HepG2 (cell line): ENCODE results near the gene KRI1. TPM values are rescaled to one million over a fixed set of nuclear protein-coding genes. Genes with fewer than 3 reads are reported as not detected.

ENCODE experiments used
- BCL6 ChIP-seq: IDR thresholded peaks from 2 replicates; pipeline ENCODE4 v1.6.1; 2016; ENCODE audit warnings: missing genetic modification reagents, missing compliant biosample characterization
- CCAR2 ChIP-seq: fragments of 200-400 bp; formaldehyde crosslinking; optimal IDR thresholded peaks from 2 replicates; pipeline ENCODE3; 2018; ENCODE audit warnings: low read depth, mild to moderate bottlenecking, low read length, moderate library complexity
- CTCF ChIP-seq: sonication (generic); formaldehyde crosslinking; IDR thresholded peaks from 2 replicates; pipeline ENCODE4 v1.5.0; 2020; ENCODE audit warnings: mild to moderate bottlenecking, missing genetic modification reagents, moderate library complexity
- DZIP1 ChIP-seq: sonication (generic); formaldehyde crosslinking; IDR thresholded peaks from 2 replicates; pipeline ENCODE4 v1.5.0; 2020; ENCODE audit warnings: mild to moderate bottlenecking, missing genetic modification reagents
- HMG20A ChIP-seq: IDR thresholded peaks from 2 replicates; pipeline ENCODE4 v1.6.1; 2016; ENCODE audit warnings: borderline replicate concordance
- HOXA5 ChIP-seq: sonication (generic); formaldehyde crosslinking; IDR thresholded peaks from 2 replicates; pipeline ENCODE4 v1.4.0; 2020; ENCODE audit warnings: missing genetic modification reagents
- HOXA9 ChIP-seq: sonication (generic); formaldehyde crosslinking; IDR thresholded peaks from 2 replicates; pipeline ENCODE4 v1.8.1; 2022; ENCODE audit warnings: missing genetic modification reagents, mild to moderate bottlenecking, moderate library complexity, borderline replicate concordance
- MAF1 ChIP-seq: sonication (generic); formaldehyde crosslinking; IDR thresholded peaks from 2 replicates; pipeline ENCODE4 v1.5.0; 2020; ENCODE audit warnings: missing genetic modification reagents, borderline replicate concordance
- NR2F2 ChIP-seq: IDR thresholded peaks from 2 replicates; pipeline ENCODE4 v1.6.1; 2012; ENCODE audit warnings: low read depth, inconsistent platforms, borderline replicate concordance
- PREB ChIP-seq: sonication (generic); formaldehyde crosslinking; IDR thresholded peaks from 2 replicates; pipeline ENCODE4 v1.4.0; 2020; ENCODE audit warnings: missing genetic modification reagents
- SRF ChIP-seq: IDR thresholded peaks from 2 replicates; pipeline ENCODE4 v1.6.1; 2011; ENCODE audit warnings: mild to moderate bottlenecking, low read depth, low read length, moderate library complexity
- U2AF2 ChIP-seq: fragments of 200-400 bp; formaldehyde crosslinking; IDR thresholded peaks from 2 replicates; pipeline ENCODE4 v1.6.1; 2017; ENCODE audit warnings: low read depth, mild to moderate bottlenecking, low read length
- ZFP41 ChIP-seq: sonication (generic); formaldehyde crosslinking; IDR thresholded peaks from 2 replicates; pipeline ENCODE4 v1.4.0; 2020; ENCODE audit warnings: mild to moderate bottlenecking, missing genetic modification reagents, borderline replicate concordance
- ZNF205 ChIP-seq: IDR thresholded peaks from 2 replicates; pipeline ENCODE4 v1.6.1; 2018; ENCODE audit warnings: missing biosample characterization, missing genetic modification reagents
- ZNF337 ChIP-seq: sonication (generic); formaldehyde crosslinking; IDR thresholded peaks from 2 replicates; pipeline ENCODE4 v1.5.1; 2020; ENCODE audit warnings: missing genetic modification reagents, low read depth, mild to moderate bottlenecking, borderline replicate concordance
- ZNF446 ChIP-seq: sonication (generic); formaldehyde crosslinking; IDR thresholded peaks from 2 replicates; pipeline ENCODE4 v1.5.0; 2020; ENCODE audit warnings: mild to moderate bottlenecking, missing genetic modification reagents
- ZNF614 ChIP-seq: IDR thresholded peaks from 2 replicates; pipeline ENCODE4 v1.6.1; 2018; ENCODE audit warnings: missing biosample characterization, missing genetic modification reagents, inconsistent platforms, borderline replicate concordance
- ZNF629 ChIP-seq: sonication (generic); formaldehyde crosslinking; conservative IDR thresholded peaks from 2 replicates; pipeline ENCODE4 v1.5.0; 2020; ENCODE audit warnings: missing genetic modification reagents
- ZNF678 ChIP-seq: sonication (generic); formaldehyde crosslinking; IDR thresholded peaks from 2 replicates; pipeline ENCODE4 v1.4.0; 2020; ENCODE audit warnings: mild to moderate bottlenecking, missing genetic modification reagents
- ZNF839 ChIP-seq: sonication (generic); formaldehyde crosslinking; IDR thresholded peaks from 2 replicates; pipeline ENCODE4 v1.4.0; 2020; ENCODE audit warnings: missing genetic modification reagents, mild to moderate bottlenecking, borderline replicate concordance
- polyA plus RNA-seq, 8 experiments: library from polyadenylated mRNA; depleted of rRNA in 3 of 8; stranded (reverse) in 7 of 8; unstranded in 1 of 8; fragments of >200 nt; fragmentation: Illumina TruSeq in 4 of 8; extraction: Trizol in 4 of 8; gene quantifications; 2 replicates each; pipeline versions ENCODE4 v1.2.1 to v1.2.3, GENCODE V29; 2011 to 2016; ENCODE audit warnings: low read depth in 4 of 8, missing spikeins in 1 of 8, mixed read lengths in 1 of 8; ENCODE audit not compliant: insufficient read depth in 1 of 8
- total RNA-seq, 5 experiments: library from RNA; depleted of rRNA; stranded (reverse); fragments of >200 nt; fragmentation: Illumina TruSeq; extraction: Trizol; gene quantifications; 2 replicates each; pipeline ENCODE4 v1.2.3, GENCODE V29; 2016; ENCODE audit warnings: low read depth in 1 of 5
- TF ChIP-seq, protein P1 (sequence below): sonication (generic); formaldehyde crosslinking; conservative IDR thresholded peaks from 2 replicates; pipeline ENCODE4 v1.4.0; 2020; ENCODE audit warnings: missing genetic modification reagents

The KRI1 gene
- total and polyA plus RNA-seq, 2 of the 13 experiments (the other 11 are each of a cell fraction or from before 2014, with no cell fraction given), result 9.1 to 11.7 TPM

DNA sequence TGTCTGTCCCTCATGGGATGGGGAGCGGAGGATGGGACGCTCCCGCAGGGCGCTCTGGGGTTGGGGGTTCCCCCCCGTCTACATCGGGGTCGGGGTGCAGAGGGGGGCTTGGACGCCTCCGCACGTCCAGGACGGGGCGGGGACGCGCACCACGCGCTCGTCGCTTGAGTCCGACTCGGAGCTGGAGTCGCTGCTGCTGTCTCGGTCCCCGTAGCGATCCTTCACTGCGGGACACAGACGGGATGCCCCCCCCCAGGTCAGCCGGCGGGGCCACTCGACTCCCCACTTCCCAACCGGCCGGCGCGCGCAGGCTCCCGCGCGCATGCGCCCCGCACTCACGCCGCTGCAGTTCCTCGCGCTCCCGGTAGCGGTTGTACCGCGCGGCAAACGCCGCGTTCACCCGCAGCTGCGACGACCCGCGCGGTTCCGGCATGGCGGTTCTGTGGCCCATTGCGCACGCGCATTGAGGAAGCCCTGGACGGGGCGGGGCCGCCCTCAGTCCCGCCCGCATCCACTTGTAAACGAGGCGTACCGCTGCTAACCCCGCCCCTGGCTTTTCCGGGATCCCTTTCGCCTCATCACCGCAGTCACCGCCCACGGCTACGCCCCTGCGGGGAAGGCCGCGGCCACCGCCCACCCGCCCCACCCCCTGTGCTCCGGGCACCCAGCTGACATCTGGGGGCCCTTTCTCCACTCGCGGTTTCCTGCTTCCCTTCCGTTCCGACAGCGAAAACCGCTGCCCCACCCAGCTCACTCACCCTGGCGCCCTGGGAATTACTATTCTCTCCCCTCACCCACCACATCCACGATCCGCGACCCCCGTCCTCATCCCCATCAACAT, at the start of gene KRI1 (continued):
- TF ChIP-seq BCL6 (CRISPR knock-in tag) (peak; percentile 44), PREB (CRISPR knock-in tag) (no peak), ZNF839 (CRISPR knock-in tag) (0 out of 2 replicates have a peak, but pooled peaks have one; percentile 19), HOXA5 (peak; percentile 77; the same call in 1 of the 2 replicates), ZNF678 (CRISPR knock-in tag) (peak; percentile 87; the same call in 1 of the 2 replicates), NR2F2 (no peak), ZFP41 (CRISPR knock-in tag) (peak; percentile 85; the same call in 1 of the 2 replicates), DZIP1 (CRISPR knock-in tag) (peak; percentile 98), ZNF205 (CRISPR knock-in tag) (peak; percentile 89), CTCF (CRISPR knock-in tag) (peak; percentile 46; the same call in 1 of the 2 replicates), ZNF446 (CRISPR knock-in tag) (no peak), SRF (no peak), U2AF2 (no peak), ZNF614 (CRISPR knock-in tag) (0 out of 2 replicates have a peak, but pooled peaks have one; percentile 84), MAF1 (CRISPR knock-in tag) (no peak), ZNF629 (CRISPR knock-in tag) (peak; percentile 37; the same call in 1 of the 2 replicates), HMG20A (CRISPR knock-in tag) (no peak), CCAR2 (no peak), ZNF337 (CRISPR knock-in tag) (no peak; the same call in 1 of the 2 replicates), HOXA9 (CRISPR knock-in tag) (peak; percentile 77; the same call in 1 of the 2 replicates)
- TF ChIP-seq, protein P1, sequence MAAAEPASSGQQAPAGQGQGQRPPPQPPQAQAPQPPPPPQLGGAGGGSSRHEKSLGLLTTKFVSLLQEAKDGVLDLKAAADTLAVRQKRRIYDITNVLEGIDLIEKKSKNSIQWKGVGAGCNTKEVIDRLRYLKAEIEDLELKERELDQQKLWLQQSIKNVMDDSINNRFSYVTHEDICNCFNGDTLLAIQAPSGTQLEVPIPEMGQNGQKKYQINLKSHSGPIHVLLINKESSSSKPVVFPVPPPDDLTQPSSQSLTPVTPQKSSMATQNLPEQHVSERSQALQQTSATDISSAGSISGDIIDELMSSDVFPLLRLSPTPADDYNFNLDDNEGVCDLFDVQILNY, result peak; percentile 87
